Measurements from ENCODE around the gene GNAS-AS1. TPM values are rescaled to one million over a fixed set of nuclear protein-coding genes. Genes with fewer than 3 reads are reported as not detected.

GNAS-AS1 gene
- 0.68 TPM for polyA plus RNA-seq (2012; ENCODE audit: low read depth, missing spikeins)

DNA sequence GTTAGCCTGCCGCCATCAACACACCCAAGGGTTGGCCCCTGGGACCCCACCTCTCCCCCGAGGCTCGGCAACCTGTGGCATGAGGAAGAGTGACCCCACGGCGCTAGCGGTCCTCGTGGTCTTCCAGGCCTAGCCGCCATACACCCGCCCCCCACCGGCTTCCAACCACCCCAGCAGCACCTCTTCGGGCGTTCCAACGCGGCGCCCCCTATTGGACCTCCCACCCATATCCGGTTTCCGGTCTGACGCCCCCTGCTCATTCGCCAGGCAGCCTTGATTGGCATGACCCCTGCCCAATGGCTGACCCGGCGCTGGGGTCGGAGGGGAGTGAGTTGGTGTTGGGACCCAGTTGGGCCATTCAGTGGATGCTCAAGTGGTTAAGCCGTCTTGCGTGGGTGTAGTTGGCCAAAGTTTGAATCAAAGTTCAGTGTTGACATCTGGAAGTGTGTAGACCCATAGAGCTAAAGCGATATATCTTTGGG lies at the start of gene GNAS-AS1:
Gene GNAS-AS1 (minus strand): TSS at position 210 of the 482 bp plus-strand sequence.
- FAIRE-seq, result peak; percentile 89
- DNase-seq (ENCODE audit: insufficient read length, low spot score), result peak; percentile 81
- no peak for TF ChIP-seq POLR2AphosphoS5 (IDR thresholded peaks at IDR 0.05; ENCODE audit: low read depth, low read length)
- TF ChIP-seq TAF1 (IDR thresholded peaks at IDR 0.05; ENCODE audit: low read depth, low read length), result no peak
- 0 out of 2 replicates have a peak, but pooled peaks have one; percentile 22 for TF ChIP-seq POU2F2 (IDR thresholded peaks at IDR 0.05; ENCODE audit: low read depth, low read length)
- 0 out of 2 replicates have a peak, but pooled peaks have one; percentile 28 for TF ChIP-seq POLR2A (IDR thresholded peaks at IDR 0.05; ENCODE audit: low read depth, low read length)
- TF ChIP-seq SPI1 (IDR thresholded peaks at IDR 0.05; ENCODE audit: low read depth, low read length), result no peak
- TF ChIP-seq PAX5 (IDR thresholded peaks at IDR 0.05; ENCODE audit: insufficient read depth, low read length, severe bottlenecking), result no peak

DNA sequence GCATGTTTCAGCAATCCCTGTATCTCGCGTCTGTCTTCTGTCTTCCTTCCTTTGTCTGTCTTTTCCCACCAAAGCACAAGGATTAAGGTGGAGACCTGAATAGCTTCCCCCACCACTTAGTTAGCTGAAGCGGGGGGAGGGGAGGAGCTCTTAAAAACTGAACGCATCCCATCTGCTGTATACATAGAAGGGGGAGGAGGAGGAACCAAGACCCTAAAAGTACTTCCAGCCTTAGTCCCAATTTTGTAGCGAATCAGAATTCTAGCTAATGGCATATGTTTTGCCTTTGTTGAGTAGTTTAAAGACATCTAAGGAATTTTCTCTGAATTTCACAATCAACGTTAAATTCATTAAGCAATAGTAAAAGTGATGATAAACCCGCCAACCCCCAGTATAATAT lies 49.7 kb upstream of the GNAS-AS1 start:
- TF ChIP-seq POLR2A (IDR thresholded peaks at IDR 0.05; ENCODE audit: low read depth, low read length) (peak; percentile 23; the same call in 1 of the 2 replicates), POLR2AphosphoS5 (IDR thresholded peaks at IDR 0.05; ENCODE audit: low read depth, low read length) (no peak), SPI1 (IDR thresholded peaks at IDR 0.05; ENCODE audit: low read depth, low read length) (no peak), PAX5 (IDR thresholded peaks at IDR 0.05; ENCODE audit: insufficient read depth, low read length, severe bottlenecking) (no peak)
- no peak for FAIRE-seq
- no peak for DNase-seq (ENCODE audit: insufficient read length, low spot score)

DNA sequence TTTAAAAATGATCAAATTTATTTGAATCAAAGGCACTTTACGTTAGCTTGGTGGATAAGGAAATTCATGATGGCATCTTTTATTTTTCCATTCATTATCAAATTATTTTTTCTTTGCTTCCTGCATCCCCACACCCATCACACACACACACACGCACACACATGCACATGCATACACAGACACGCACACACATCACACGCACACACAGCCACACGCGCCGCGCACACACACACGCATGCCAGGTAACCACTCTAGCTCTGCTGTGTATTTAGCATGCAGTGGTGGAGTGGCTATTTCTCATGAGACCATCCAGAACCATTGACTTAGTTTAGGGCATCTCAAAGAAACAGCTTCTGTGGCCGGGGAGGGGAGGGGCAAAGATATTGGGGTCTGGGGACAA lies 48.8 kb upstream of the GNAS-AS1 start:
- FAIRE-seq (no peak), DNase-seq (ENCODE audit: insufficient read length, low spot score) (no peak)
- TF ChIP-seq TAF1 (IDR thresholded peaks at IDR 0.05; ENCODE audit: low read depth, low read length), result no peak
- 0 out of 2 replicates have a peak, but pooled peaks have one; percentile 49 for TF ChIP-seq POLR2AphosphoS5 (IDR thresholded peaks at IDR 0.05; ENCODE audit: low read depth, low read length)
- TF ChIP-seq POLR2A (IDR thresholded peaks at IDR 0.05; ENCODE audit: low read depth, low read length), result peak; percentile 19; the same call in 1 of the 2 replicates

DNA sequence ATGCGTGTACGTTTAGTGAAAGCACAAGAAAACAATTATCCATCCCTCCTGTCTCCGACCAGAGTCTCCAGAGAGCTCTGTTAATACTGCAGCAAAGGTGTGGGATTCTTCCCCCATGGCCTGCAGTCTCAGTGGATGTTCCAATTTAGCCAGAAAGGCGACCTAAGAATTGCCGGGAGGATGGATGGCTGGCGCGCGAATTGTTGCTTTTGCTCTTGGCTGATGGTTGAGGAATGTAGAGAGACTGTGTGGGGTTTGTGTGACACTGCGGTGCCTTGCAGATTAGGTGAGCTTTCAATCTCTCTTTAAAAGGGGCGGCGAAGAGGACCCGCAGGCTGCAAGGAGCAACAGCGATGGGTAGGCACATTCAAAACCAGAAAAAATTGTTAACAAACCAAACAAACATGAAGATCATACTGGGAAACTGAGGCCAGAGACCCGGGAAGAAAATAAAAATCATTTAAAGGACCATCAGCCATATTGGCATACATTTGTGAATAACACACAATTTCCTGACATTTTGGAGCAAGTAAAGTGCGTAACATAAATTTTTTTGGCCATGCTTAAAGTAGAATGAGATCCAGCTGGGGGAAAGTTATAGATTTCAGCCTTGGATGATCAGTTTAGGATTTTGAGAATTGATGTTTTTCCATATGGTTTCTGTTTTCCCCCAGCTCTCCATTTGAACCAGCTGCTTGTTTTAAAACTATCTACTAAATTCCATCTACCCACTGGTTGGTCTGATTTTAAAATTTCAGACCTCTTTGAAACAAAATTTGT lies 48.1 kb upstream of the GNAS-AS1 start:
- FAIRE-seq, result no peak
- DNase-seq (ENCODE audit: insufficient read length, low spot score), result no peak
- TF ChIP-seq POLR2AphosphoS5 (IDR thresholded peaks at IDR 0.05; ENCODE audit: low read depth, low read length) (no peak), POLR2A (IDR thresholded peaks at IDR 0.05; ENCODE audit: low read depth, low read length) (peak; percentile 55; the same call in 1 of the 2 replicates)

DNA sequence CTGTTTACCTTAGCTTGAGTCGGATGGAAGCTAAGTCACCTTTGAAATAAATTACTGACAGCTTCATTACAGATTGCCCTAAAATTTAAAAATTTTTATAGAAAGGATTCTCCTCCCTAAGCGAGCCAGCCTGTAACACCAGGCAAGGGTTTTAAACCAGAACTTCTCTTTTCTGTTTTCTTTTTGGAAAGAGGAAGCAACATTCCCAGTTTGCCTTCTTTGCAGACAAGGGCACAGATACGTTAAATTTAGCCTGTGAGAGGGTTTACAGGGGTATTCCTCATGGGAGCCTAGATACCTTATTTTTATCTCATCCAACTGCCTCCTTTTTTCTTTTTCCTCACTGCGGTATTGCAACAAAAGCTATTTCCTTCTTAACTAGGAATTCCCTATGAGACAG lies 46.8 kb upstream of the GNAS-AS1 start:
- DNase-seq (ENCODE audit: insufficient read length, low spot score), result no peak
- TF ChIP-seq POLR2A (IDR thresholded peaks at IDR 0.05; ENCODE audit: low read depth, low read length), result 0 out of 2 replicates have a peak, but pooled peaks have one; percentile 45
- no peak for TF ChIP-seq SPI1 (IDR thresholded peaks at IDR 0.05; ENCODE audit: low read depth, low read length)
- no peak for FAIRE-seq

DNA sequence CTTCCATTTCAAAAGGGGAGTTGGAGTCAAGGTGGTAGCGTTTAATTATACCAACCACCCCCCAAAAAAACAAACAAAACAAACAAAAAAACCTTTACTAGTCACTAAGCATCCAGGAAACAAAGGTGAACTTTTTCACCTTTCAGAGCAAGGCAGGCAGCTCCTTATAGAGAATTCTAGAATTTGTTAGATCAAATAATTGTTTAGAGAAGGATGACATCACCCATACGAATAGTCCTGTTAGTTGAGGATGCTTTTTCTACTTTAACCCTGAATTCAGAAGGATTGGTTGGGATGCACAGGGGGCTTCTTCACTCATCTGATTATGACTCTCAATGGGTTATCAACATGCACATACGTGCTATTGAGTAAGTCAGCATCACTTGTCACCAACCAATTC lies 46.1 kb upstream of the GNAS-AS1 start:
- TF ChIP-seq SPI1 (IDR thresholded peaks at IDR 0.05; ENCODE audit: low read depth, low read length) (no peak), PAX5 (IDR thresholded peaks at IDR 0.05; ENCODE audit: insufficient read depth, low read length, severe bottlenecking) (no peak), POLR2A (IDR thresholded peaks at IDR 0.05; ENCODE audit: low read depth, low read length) (0 out of 2 replicates have a peak, but pooled peaks have one; percentile 55), TAF1 (IDR thresholded peaks at IDR 0.05; ENCODE audit: low read depth, low read length) (no peak), POLR2AphosphoS5 (IDR thresholded peaks at IDR 0.05; ENCODE audit: low read depth, low read length) (peak; percentile 9; the same call in 1 of the 2 replicates)
- DNase-seq (ENCODE audit: insufficient read length, low spot score) (no peak), FAIRE-seq (no peak)

DNA sequence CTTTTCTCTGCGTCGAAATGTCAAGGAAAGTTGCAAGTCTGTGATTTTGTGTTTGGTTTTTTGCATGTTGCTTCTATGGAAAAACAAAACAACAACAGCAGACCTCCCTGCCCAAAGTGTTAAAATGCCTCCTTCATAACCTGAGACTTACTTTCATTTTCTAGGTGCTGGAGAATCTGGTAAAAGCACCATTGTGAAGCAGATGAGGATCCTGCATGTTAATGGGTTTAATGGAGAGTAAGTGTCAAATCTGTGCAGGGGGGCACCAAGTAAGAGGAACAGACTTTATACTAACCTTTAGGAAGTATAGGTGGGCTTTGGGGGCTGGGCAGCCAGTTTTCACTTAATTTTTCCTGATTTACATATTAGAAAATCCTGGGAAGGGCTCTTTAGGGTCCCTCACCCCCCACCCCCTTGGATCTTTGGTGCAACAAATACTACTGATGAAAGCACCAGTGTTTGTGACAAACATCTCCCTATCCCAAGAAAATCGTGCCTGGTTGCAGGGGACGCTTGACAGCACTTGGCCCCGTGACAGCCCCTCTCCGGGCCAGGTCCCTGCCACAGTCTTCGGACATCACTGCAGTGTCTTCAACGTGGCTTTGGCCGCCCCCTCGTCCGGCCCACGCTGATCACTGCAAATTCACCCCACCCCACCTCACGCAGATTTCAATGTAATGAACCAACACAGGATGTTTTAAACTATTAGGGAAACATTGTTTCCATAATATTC lies 44.9 kb upstream of the GNAS-AS1 start:
- no peak for FAIRE-seq
- TF ChIP-seq POU2F2 (IDR thresholded peaks at IDR 0.05; ENCODE audit: low read depth, low read length) (no peak), POLR2AphosphoS5 (IDR thresholded peaks at IDR 0.05; ENCODE audit: low read depth, low read length) (no peak), TAF1 (IDR thresholded peaks at IDR 0.05; ENCODE audit: low read depth, low read length) (no peak), SPI1 (IDR thresholded peaks at IDR 0.05; ENCODE audit: low read depth, low read length) (no peak), PAX5 (IDR thresholded peaks at IDR 0.05; ENCODE audit: insufficient read depth, low read length, severe bottlenecking) (no peak), POLR2A (IDR thresholded peaks at IDR 0.05; ENCODE audit: low read depth, low read length) (no peak)
- DNase-seq (ENCODE audit: insufficient read length, low spot score), result no peak

DNA sequence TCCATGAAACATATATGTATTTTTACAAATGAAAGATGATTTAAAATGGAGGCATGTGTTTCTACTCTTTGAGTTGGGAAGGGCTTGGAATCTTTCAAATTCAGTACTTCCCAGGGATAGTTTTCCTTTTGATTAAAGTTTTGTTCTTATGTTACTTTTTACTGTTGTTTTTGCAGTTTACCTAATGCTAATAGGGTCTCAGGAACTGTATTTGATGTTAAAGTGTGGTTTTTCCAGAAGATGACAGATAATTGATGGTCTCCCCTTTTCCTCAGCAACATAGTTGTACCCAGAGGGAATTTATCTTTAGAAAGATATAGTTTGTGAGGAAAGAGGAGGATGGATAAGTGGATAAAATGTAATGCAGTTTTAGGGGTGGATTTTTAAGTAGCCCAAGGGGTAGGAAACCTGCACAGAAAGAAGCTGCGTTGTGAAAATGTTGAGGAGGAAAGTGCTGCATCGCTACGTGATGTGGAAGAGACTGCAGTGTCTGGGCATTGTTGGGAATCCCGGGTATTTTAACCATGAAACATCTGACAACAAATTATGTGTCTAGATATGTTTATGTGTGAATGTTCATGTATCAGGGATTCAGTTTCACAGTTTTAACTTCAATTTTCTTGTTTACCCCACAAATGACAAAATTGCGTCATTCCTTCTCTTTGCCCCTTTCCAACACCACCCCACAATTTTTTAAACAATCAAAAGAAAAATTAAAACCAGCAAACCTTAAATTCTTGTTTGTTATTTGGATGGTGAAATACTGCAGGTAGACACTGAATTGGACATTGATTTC lies 44.1 kb upstream of the GNAS-AS1 start:
- DNase-seq (ENCODE audit: insufficient read length, low spot score), result no peak
- no peak for FAIRE-seq
- TF ChIP-seq POLR2AphosphoS5 (IDR thresholded peaks at IDR 0.05; ENCODE audit: low read depth, low read length) (no peak), SPI1 (IDR thresholded peaks at IDR 0.05; ENCODE audit: low read depth, low read length) (no peak), TAF1 (IDR thresholded peaks at IDR 0.05; ENCODE audit: low read depth, low read length) (no peak), POU2F2 (IDR thresholded peaks at IDR 0.05; ENCODE audit: low read depth, low read length) (no peak), PAX5 (IDR thresholded peaks at IDR 0.05; ENCODE audit: insufficient read depth, low read length, severe bottlenecking) (no peak), POLR2A (IDR thresholded peaks at IDR 0.05; ENCODE audit: low read depth, low read length) (no peak)
